CD8-positive, alpha-beta memory T cell (primary cell): ENCODE measurements around the gene FAM114A2. TPM values are rescaled to one million over a fixed set of nuclear protein-coding genes. Genes with fewer than 3 reads are reported as not detected.

Source experiments
- CTCF ChIA-PET: fragments of 350-600 bp; sonication (Branson Sonifier 250); formaldehyde crosslinking; loops from one replicate; lab custom pipeline; 2021; ENCODE audit warnings: antibody characterized with exemption; lab: Charles Lee
- POLR2A ChIA-PET: fragments of 350-600 bp; sonication (Branson Sonifier 250); formaldehyde crosslinking; loops from one replicate; lab custom pipeline; 2021; ENCODE audit warnings: antibody characterized with exemption; lab: Charles Lee
- DNase-seq, 5 donors: peaks; one replicate each; pipeline versions ENCODE4 v3.0.0 to v3.0.0-alpha.2; 2020 to 2022; ENCODE audit warnings: mixed read lengths in 1 of 5
- H3K27ac ChIP-seq: one replicate; pipeline ENCODE4 v1.7.0; 2013; ENCODE audit warnings: low read depth, mild to moderate bottlenecking, low read length, moderate library complexity
- H3K27me3 ChIP-seq: 2 replicates; pipeline ENCODE4 v1.7.0; 2013; ENCODE audit warnings: low read length, mild to moderate bottlenecking; ENCODE audit not compliant: insufficient read depth, poor library complexity, severe bottlenecking
- H3K36me3 ChIP-seq: 2 replicates; pipeline ENCODE4 v1.7.0; 2013; ENCODE audit warnings: mild to moderate bottlenecking, low read length, moderate library complexity; ENCODE audit not compliant: insufficient read depth
- H3K4me1 ChIP-seq: 2 replicates; pipeline ENCODE4 v1.7.0; 2013; ENCODE audit warnings: mild to moderate bottlenecking, low read length, moderate library complexity; ENCODE audit not compliant: insufficient read depth
- H3K4me3 ChIP-seq: 2 replicates; pipeline ENCODE4 v1.7.0; 2013; ENCODE audit warnings: mild to moderate bottlenecking, low read length
- H3K9me3 ChIP-seq: 2 replicates; pipeline ENCODE4 v1.7.0; 2013; ENCODE audit warnings: mild to moderate bottlenecking, low read length
- H3K27ac Mint-ChIP-seq, 8 donors: one replicate each; pipeline ENCODE4 v1.8.0; 2020 to 2021; ENCODE audit warnings: mixed read lengths in 8 of 8, mild to moderate bottlenecking in 6 of 8, inconsistent platforms in 3 of 8, moderate library complexity in 3 of 8
- H3K27me3 Mint-ChIP-seq, 2 donors: one replicate each; pipeline ENCODE4 v1.8.0; 2020 to 2021; ENCODE audit warnings: mixed read lengths in 2 of 2, mild to moderate bottlenecking in 1 of 2, moderate library complexity in 1 of 2
- H3K36me3 Mint-ChIP-seq, 3 donors: one replicate each; pipeline ENCODE4 v1.8.0; 2020 to 2021; ENCODE audit warnings: mixed read lengths in 3 of 3, inconsistent platforms in 1 of 3, mild to moderate bottlenecking in 1 of 3
- H3K4me1 Mint-ChIP-seq, 3 donors: one replicate each; pipeline ENCODE4 v1.8.0; 2020 to 2021; ENCODE audit warnings: mixed read lengths in 3 of 3, inconsistent platforms in 1 of 3, mild to moderate bottlenecking in 1 of 3
- H3K4me3 Mint-ChIP-seq, 7 donors: one replicate each; pipeline ENCODE4 v1.8.0; 2020 to 2021; ENCODE audit warnings: mixed read lengths in 7 of 7, mild to moderate bottlenecking in 6 of 7, moderate library complexity in 4 of 7, inconsistent platforms in 2 of 7
- H3K9me3 Mint-ChIP-seq, 5 donors: one replicate each; pipeline ENCODE4 v1.8.0; 2020 to 2022; ENCODE audit warnings: mixed read lengths in 5 of 5, mild to moderate bottlenecking in 3 of 5, moderate library complexity in 2 of 5, inconsistent platforms in 1 of 5
- polyA plus RNA-seq: library from polyadenylated mRNA; unstranded; fragments of 300-500 nt; fragmentation: Illumina TruSeq; gene quantifications from one replicate; pipeline ENCODE4 v1.2.3, GENCODE V29; 2021
- total RNA-seq, 2 experiments: library from RNA; stranded (reverse); gene quantifications; one replicate each; pipeline ENCODE4 v1.2.3, GENCODE V29; 2021

The FAM114A2 gene
- total and polyA plus RNA-seq, 3 experiments from 2014 or later, result 17.9 to 26.6 (median 23.4) TPM

DNA sequence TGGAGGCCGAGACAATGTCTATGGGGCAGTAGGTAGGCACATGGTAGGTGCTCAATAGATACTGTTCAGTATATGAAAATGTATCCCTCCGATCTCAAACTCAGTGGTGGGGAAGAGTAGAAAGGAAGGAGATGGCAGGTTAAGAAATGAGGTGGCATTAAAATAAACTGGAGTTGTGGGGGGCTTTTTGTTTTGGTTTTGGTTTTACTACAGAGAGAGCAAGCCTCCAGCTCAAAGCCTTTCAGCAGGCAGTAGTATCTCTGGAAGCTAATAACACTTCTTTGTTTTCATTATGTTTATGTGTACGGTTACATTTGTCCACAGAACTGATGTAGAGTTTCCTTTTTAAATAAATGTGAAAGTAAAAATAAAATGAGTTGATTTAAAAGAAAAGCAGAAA is 8.6 kb upstream of the FAM114A2 start:
- DNase-seq, result no peak
- Histone ChIP-seq H3K4me3 (no peak overlapping the region), H3K27ac (no peak overlapping the region), H3K9me3 (no peaks in the 10 kb centered on the region), H3K4me1 (no peaks in the 10 kb centered on the region), H3K27me3 (no peaks in the 10 kb centered on the region), H3K36me3 (peaks cover 18% of the 10 kb centered on the region)
- Mint-ChIP-seq H3K9me3 (no peaks in the 10 kb centered on the region), H3K4me3 (peak overlapping the region in 6 of 7 donors; percentile 3 to 68 (median 47)), H3K36me3 (peaks cover 0 to 50% (median 10%) of the 10 kb centered on the region in 3 donors), H3K27ac (peak overlapping the region; percentile 38 to 92 (median 83)), H3K4me1 (peaks cover 65 to 89% (median 79%) of the 10 kb centered on the region in 3 donors), H3K27me3 (no peaks in the 10 kb centered on the region)
- POLR2A ChIA-PET, result interaction anchor here (2.0 kb wide), 1 partner anchor 9 kb away, joined by 11 read pairs; the partner anchor contains the start of genes FAM114A2 and MFAP3
- CTCF ChIA-PET, result interaction anchor here (1.8 kb wide), 1 partner anchor 25 kb away, joined by 4 read pairs; no protein-coding TSS in a partner anchor

- peak overlapping the region in 2 of 7 donors; percentile 20 to 31 for H3K4me3 Mint-ChIP-seq
Measured at GRCh38 chr5:154046486-154046885, 7.8 kb upstream of the FAM114A2 start.

DNA sequence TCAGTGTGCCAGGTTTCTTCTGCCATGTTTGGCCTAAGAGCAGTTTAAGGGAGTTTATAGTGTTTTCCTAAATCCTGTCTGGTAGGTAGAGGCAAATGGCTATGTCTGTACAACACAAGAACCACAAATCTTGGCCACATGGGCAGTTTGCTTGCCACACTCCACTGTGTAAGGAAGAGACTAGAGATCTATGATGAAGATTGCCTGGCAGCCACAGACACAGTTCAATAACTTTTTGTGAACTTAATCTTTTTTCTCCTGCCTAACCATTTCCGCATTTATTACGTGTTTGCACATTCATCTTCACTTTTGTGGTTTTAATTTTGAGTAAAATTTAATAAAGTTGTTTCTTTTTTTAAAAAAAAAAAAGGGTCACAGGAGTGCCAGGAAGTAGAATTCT is 5.9 kb upstream of the FAM114A2 start:
- Mint-ChIP-seq H3K27ac (peak overlapping the region in 5 of 8 donors; percentile 7 to 58 (median 23)), H3K4me1 (peaks cover 74 to 97% (median 94%) of the 10 kb centered on the region in 3 donors), H3K27me3 (no peaks in the 10 kb centered on the region), H3K9me3 (no peaks in the 10 kb centered on the region), H3K4me3 (peak overlapping the region in 1 of 7 donors; percentile 35), H3K36me3 (peaks cover 0 to 39% (median 4%) of the 10 kb centered on the region in 3 donors)
- H3K27ac ChIP-seq, result no peak overlapping the region
- H3K9me3 ChIP-seq, result no peaks in the 10 kb centered on the region
- H3K27me3 ChIP-seq, result no peaks in the 10 kb centered on the region
- ChIA-PET POLR2A (no interaction called here), CTCF (no interaction called here)
- peaks cover 8% of the 10 kb centered on the region for H3K4me1 ChIP-seq
- H3K36me3 ChIP-seq, result peaks cover under 1% of the 10 kb centered on the region
- DNase-seq, result no peak
- H3K4me3 ChIP-seq, result no peak overlapping the region

More at GRCh38 chr5:154046486-154046885, 7.8 kb upstream of the FAM114A2 start:
- Mint-ChIP-seq H3K27me3 (no peaks in the 10 kb centered on the region), H3K36me3 (peaks cover 0 to 50% (median 7%) of the 10 kb centered on the region in 3 donors), H3K9me3 (no peaks in the 10 kb centered on the region), H3K27ac (peak overlapping the region in 7 of 8 donors; percentile 38 to 92 (median 69)), H3K4me1 (peaks cover 71 to 92% (median 88%) of the 10 kb centered on the region in 3 donors)
- H3K4me1 ChIP-seq, result peaks cover 1% of the 10 kb centered on the region
- no peak overlapping the region for H3K27ac ChIP-seq
- H3K4me3 ChIP-seq, result no peak overlapping the region
- H3K36me3 ChIP-seq, result peaks cover 13% of the 10 kb centered on the region
- no peak for DNase-seq
- H3K27me3 ChIP-seq, result no peaks in the 10 kb centered on the region
- ChIA-PET CTCF (interaction anchor here (0.9 kb wide), 1 partner anchor 21 kb away, joined by 3 read pairs; no protein-coding TSS in a partner anchor), POLR2A (no interaction called here)
- H3K9me3 ChIP-seq, result no peaks in the 10 kb centered on the region

DNA sequence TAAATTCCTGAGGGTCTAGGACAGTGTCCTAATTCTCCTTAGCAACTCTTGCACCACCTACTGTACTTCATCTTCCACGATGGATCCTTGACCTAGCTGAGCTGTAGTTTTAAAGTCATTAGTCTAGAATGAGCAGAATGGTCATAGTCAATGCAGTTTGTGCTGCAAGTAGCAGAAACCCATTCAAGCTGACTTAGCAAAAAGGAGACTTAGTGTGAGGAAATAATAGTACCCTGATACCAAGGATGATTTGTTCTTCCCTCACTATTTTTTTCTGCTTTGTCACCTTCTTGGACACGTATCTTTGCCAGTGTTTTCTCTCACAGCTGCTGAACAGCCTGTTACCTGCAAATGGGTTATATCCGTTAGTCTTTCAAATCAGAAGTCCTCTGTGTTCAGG is 5.4 kb upstream of the FAM114A2 start:
- Mint-ChIP-seq H3K27me3 (no peaks in the 10 kb centered on the region), H3K9me3 (no peaks in the 10 kb centered on the region), H3K4me1 (peaks cover 75 to 97% (median 94%) of the 10 kb centered on the region in 3 donors), H3K36me3 (peaks cover 0 to 36% (median 4%) of the 10 kb centered on the region in 3 donors), H3K27ac (peak overlapping the region in 7 of 8 donors; percentile 7 to 35 (median 20)), H3K4me3 (peak overlapping the region in 1 of 7 donors; percentile 10)
- no peak for DNase-seq
- Histone ChIP-seq H3K4me1 (peaks cover 13% of the 10 kb centered on the region), H3K36me3 (no peaks in the 10 kb centered on the region), H3K4me3 (no peak overlapping the region), H3K9me3 (no peaks in the 10 kb centered on the region), H3K27me3 (no peaks in the 10 kb centered on the region), H3K27ac (no peak overlapping the region)
- ChIA-PET CTCF (no interaction called here), POLR2A (no interaction called here)

DNA sequence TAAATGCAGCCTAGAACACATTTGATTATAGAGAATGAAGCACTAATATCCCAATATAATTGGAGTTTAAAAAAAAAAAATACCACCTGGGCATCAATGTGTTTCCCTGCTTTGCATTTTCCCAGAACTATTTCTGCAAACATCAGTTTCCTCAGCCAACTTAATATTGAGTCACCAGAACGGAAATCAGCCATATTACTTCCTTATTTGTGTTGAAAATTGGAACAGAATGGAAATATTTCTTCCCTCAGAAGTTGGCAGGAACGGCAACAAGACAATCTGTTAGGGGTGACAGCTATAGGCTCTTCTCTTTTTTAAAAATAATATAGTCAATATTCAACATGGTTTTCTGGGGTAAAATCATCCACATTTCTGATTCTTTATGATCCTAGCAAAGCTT is 4.1 kb upstream of the FAM114A2 start:
- DNase-seq, result no peak
- H3K9me3 Mint-ChIP-seq, result no peaks in the 10 kb centered on the region
- ChIA-PET CTCF (no interaction called here), POLR2A (no interaction called here)
- H3K36me3 Mint-ChIP-seq, result peaks cover 0 to 44% (median 7%) of the 10 kb centered on the region in 3 donors
- Histone ChIP-seq H3K4me3 (no peak overlapping the region), H3K4me1 (peaks cover 19% of the 10 kb centered on the region), H3K9me3 (no peaks in the 10 kb centered on the region), H3K27me3 (no peaks in the 10 kb centered on the region), H3K27ac (no peak overlapping the region), H3K36me3 (no peaks in the 10 kb centered on the region)
- H3K4me1 Mint-ChIP-seq, result peaks cover 74 to 97% (median 94%) of the 10 kb centered on the region in 3 donors
- H3K4me3 Mint-ChIP-seq, result no peak overlapping the region
- peaks cover 0 to 3% of the 10 kb centered on the region in 2 donors for H3K27me3 Mint-ChIP-seq
- peak overlapping the region in 2 of 8 donors; percentile 51 to 70 for H3K27ac Mint-ChIP-seq

DNA sequence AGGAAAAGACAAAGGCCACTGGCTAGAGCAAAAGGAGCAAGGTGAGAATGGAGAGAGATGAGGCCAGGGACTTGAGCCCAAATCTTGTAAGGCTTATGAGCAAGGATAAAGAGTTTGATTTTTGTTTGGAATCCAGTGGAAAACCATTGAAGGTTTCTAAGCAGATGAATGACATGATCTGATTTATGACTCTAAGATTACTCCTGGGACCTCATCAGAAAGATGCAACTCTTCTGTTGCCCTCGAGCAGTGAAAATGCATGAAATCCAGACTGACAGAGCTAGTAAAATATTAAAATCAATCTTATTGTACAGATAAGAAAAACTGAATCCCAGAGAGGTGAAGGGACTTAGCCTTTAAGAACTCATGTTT is 734 bp upstream of the FAM114A2 start:
- Mint-ChIP-seq H3K4me1 (peaks cover 57 to 78% (median 75%) of the 10 kb centered on the region in 3 donors), H3K9me3 (no peaks in the 10 kb centered on the region), H3K36me3 (peaks cover 0 to 27% (median 3%) of the 10 kb centered on the region in 3 donors), H3K4me3 (peak overlapping the region; percentile 96 to 98 (median 97)), H3K27ac (peak overlapping the region; percentile 97 to 99 (median 98)), H3K27me3 (peaks cover 0 to 3% of the 10 kb centered on the region in 2 donors)
- POLR2A ChIA-PET, result interaction anchor here (1.0 to 1.7 kb wide), 3 partner anchors 9 to 151 kb away, joined by 3 to 20 read pairs (median 11); partner anchors contain the start of gene GALNT10
- Histone ChIP-seq H3K36me3 (no peaks in the 10 kb centered on the region), H3K4me3 (peak overlapping the region; percentile 97), H3K4me1 (peaks cover 28% of the 10 kb centered on the region), H3K27ac (peak overlapping the region; percentile 92), H3K9me3 (no peaks in the 10 kb centered on the region), H3K27me3 (no peaks in the 10 kb centered on the region)
- no peak for DNase-seq
- CTCF ChIA-PET, result interaction anchor here (1.0 to 2.5 kb wide), 6 partner anchors 12 to 366 kb away, joined by 3 to 8 read pairs (median 4); partner anchors contain the start of gene GALNT10

GRCh38 chr5:154038261-154038706 is 426 bp downstream of the FAM114A2 start:
- peak overlapping the region; percentile 97 to 99 (median 98) for H3K27ac Mint-ChIP-seq
- peak overlapping the region; percentile 97 for H3K4me3 ChIP-seq
- H3K27me3 ChIP-seq, result no peaks in the 10 kb centered on the region
- H3K4me1 Mint-ChIP-seq, result peaks cover 48 to 66% (median 63%) of the 10 kb centered on the region in 3 donors
- H3K4me1 ChIP-seq, result peaks cover 28% of the 10 kb centered on the region
- CTCF ChIA-PET, result interaction anchor here (1.0 to 1.7 kb wide), 6 partner anchors 10 to 367 kb away, joined by 3 to 5 read pairs (median 4); partner anchors contain the start of gene GALNT10
- H3K9me3 Mint-ChIP-seq, result no peaks in the 10 kb centered on the region
- no peaks in the 10 kb centered on the region for H3K36me3 ChIP-seq
- peak overlapping the region; percentile 96 to 98 (median 97) for H3K4me3 Mint-ChIP-seq
- H3K9me3 ChIP-seq, result no peaks in the 10 kb centered on the region
- peak overlapping the region; percentile 92 for H3K27ac ChIP-seq
- POLR2A ChIA-PET, result interaction anchor here (1.0 to 1.7 kb wide), 4 partner anchors 10 to 262 kb away, joined by 3 to 20 read pairs (median 7); partner anchors contain the start of gene GALNT10
- H3K27me3 Mint-ChIP-seq, result peaks cover 0 to 3% of the 10 kb centered on the region in 2 donors
- peak in 3 of 5 donors; percentile 19 to 61 (median 33) for DNase-seq
- H3K36me3 Mint-ChIP-seq, result peaks cover 0 to 34% (median 6%) of the 10 kb centered on the region in 3 donors

DNA sequence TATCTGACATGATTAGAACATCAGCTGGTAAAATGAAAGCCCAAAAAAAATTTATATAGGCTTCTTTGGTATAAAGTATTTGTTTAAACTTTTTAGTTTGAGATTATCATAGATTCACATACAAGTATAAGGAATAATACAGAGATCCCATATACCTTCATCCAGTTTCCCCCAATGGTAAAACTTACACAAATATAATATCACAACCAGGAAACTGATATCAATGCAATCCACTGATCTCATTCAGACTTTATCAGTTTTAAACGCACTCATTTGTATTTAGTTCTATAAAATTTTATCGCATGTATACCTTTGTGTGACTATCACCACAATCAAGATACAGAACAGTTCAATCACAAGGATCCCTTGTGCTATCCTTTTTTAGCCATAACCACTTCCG is 3.8 kb downstream of the FAM114A2 start:
- Mint-ChIP-seq H3K27ac (no peak overlapping the region), H3K27me3 (peaks cover 0 to 3% of the 10 kb centered on the region in 2 donors), H3K4me1 (peaks cover 34 to 45% (median 45%) of the 10 kb centered on the region in 3 donors), H3K4me3 (no peak overlapping the region), H3K9me3 (no peaks in the 10 kb centered on the region), H3K36me3 (peaks cover 3 to 49% (median 27%) of the 10 kb centered on the region in 3 donors)
- peaks cover 23% of the 10 kb centered on the region for H3K4me1 ChIP-seq
- ChIA-PET POLR2A (no interaction called here), CTCF (no interaction called here)
- H3K27ac ChIP-seq, result no peak overlapping the region
- DNase-seq, result no peak
- no peaks in the 10 kb centered on the region for H3K27me3 ChIP-seq
- no peaks in the 10 kb centered on the region for H3K36me3 ChIP-seq
- H3K9me3 ChIP-seq, result no peaks in the 10 kb centered on the region
- H3K4me3 ChIP-seq, result no peak overlapping the region
